ENCODE results near the gene ZNF317.

ZNF317 gene

GRCh38 chr19:9165261-9165660 lies 25.1 kb downstream of the ZNF317 start:
- no peak for TF ChIP-seq CTCF (conservative IDR thresholded peaks at IDR 0.05; ENCODE audit: low read depth, low read length)
- H3K4me3 ChIP-seq (ENCODE audit: low read depth, low read length), result no peak overlapping the region
- peak; percentile 38 for DNase-seq (ENCODE audit: low read depth)

GRCh38 chr19:9166846-9167245 lies 26.6 kb downstream of the ZNF317 start:
- no peak overlapping the region for H3K4me3 ChIP-seq (ENCODE audit: low read depth, low read length)
- no peak for DNase-seq (ENCODE audit: low read depth)
- no peak for TF ChIP-seq CTCF (conservative IDR thresholded peaks at IDR 0.05; ENCODE audit: low read depth, low read length)

- no peak for TF ChIP-seq CTCF (conservative IDR thresholded peaks at IDR 0.05; ENCODE audit: low read depth, low read length)
- peak; percentile 20 for DNase-seq (ENCODE audit: low read depth)
- no peak overlapping the region for H3K4me3 ChIP-seq (ENCODE audit: low read depth, low read length)
These were observed 31.3 kb downstream of the ZNF317 start for GRCh38 chr19:9171393-9171991.

GRCh38 chr19:9175326-9175725 lies 35.1 kb downstream of the ZNF317 start:
- no peak overlapping the region for H3K4me3 ChIP-seq (ENCODE audit: low read depth, low read length)
- TF ChIP-seq CTCF (conservative IDR thresholded peaks at IDR 0.05; ENCODE audit: low read depth, low read length), result no peak
- DNase-seq (ENCODE audit: low read depth), result no peak

- no peak for TF ChIP-seq CTCF (conservative IDR thresholded peaks at IDR 0.05; ENCODE audit: low read depth, low read length)
- H3K4me3 ChIP-seq (ENCODE audit: low read depth, low read length), result no peak within 1 kb of the TSS
- no peak for DNase-seq (ENCODE audit: low read depth)
These were observed 38.7 kb downstream of the ZNF317 start, which contains the start of gene OR7D2 for GRCh38 chr19:9178901-9179300. TSS of gene OR7D2 (plus strand) at chr19:9178979. CDS start at chr19:9185782, 6,803 bp downstream.

GRCh38 chr19:9183000-9183399 lies 42.8 kb downstream of the ZNF317 start:
- no peak for TF ChIP-seq CTCF (conservative IDR thresholded peaks at IDR 0.05; ENCODE audit: low read depth, low read length)
- DNase-seq (ENCODE audit: low read depth), result no peak
- H3K4me3 ChIP-seq (ENCODE audit: low read depth, low read length), result no peak overlapping the region

- TF ChIP-seq CTCF (conservative IDR thresholded peaks at IDR 0.05; ENCODE audit: low read depth, low read length), result no peak
- no peak for DNase-seq (ENCODE audit: low read depth)
- no peak overlapping the region for H3K4me3 ChIP-seq (ENCODE audit: low read depth, low read length)
These were observed 47.0 kb downstream of the ZNF317 start for GRCh38 chr19:9187191-9187590.
